Hematopoietic multipotent progenitor cell treated with erythropoietin and hydrocortisone succinate and interleukin-3 and kit ligand, for 15 days (in vitro differentiated cells): ENCODE measurements around the gene ATG4B.

ENCODE experiments used
- DNase-seq: peaks from one replicate; pipeline ENCODE4 v3.0.0-alpha.2; 2015; ENCODE audit warnings: low spot score

The ATG4B gene

GRCh38 chr2:241613017-241613780 is 24.3 kb upstream of the ATG4B start:
- DNase-seq, result no peak

GRCh38 chr2:241615041-241615440 is 22.5 kb upstream of the ATG4B start:
- no peak for DNase-seq

GRCh38 chr2:241615522-241616052 is 21.9 kb upstream of the ATG4B start:
- DNase-seq, result no peak

DNA sequence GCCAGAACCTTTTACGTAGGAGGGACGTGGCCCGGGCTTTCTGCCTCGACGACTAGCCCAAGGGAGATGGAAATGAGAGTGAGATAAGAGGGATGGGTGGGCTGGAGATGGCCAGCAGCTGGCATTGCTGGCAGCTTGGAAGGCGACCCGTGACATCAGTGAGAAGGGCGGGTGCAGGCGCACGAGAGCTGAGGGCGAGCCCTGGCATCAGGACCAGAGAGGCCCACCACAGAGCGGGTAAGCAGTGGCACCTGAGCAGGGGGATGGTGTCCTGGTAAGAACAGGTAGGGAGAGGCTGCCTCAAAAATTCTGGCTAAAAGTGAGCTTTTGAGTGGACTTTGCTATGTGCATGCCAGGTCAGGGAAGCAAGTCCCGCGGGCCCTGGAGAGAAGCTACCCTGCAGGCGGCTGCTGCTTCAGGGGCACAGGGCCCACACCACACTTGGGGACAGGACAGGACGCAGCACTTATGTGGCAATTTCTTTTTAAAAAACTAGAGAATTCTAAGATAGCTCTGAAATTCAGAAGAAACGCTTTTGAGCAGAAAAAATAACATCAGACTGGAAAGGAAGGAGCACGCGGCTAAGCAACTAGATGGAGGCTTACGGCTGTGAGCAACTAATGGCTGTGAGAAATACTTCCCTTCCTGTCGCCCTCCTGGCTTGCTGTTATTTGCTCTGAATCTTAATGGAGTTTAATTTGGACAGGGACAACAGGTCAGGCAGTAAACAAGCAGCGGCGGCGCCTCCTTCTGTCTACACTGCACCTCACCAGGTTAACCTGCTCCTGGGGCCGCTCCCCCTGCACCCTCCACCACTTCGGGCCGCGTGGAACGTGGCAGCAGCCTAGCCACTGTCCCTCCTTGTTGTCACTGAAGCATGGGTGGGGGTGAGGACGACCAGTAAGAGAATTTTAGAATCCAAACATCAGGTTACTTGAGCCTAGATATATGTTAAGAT is 21.0 kb upstream of the ATG4B start:
- DNase-seq, result no peak

DNA sequence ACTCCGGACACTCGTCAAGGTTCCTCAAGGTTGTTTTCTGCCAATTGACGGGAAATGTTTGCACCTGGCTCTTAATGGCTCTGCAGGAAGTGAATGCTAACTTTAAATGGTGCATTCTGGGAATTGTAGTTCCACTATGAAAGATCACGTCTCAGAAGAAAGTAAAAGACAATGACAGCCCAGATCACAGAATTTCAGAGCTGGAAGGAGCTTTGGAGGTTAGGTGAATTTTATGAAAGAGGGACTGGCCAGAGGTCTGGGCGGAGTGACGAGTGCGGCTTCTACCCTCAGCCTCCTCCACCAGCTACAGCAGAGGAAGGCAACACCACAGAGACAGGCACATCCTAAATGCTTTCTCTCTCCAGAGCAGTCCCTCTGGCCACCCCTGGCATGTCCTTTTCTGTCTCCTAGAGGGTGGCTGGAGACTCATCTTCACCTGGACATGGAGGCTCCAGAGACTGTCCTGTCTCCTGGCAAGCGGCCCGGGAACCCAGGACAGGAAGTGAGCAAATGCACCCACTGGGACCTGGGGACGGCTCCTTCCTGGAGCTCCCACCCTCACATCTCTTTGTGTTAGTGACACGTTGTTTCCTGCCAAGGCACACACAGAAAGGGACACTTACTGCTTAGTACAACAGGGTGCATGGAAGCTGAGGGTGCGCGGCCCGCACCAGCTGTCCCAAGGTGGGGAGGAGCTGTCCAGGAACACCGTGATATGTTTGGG is 19.9 kb upstream of the ATG4B start:
- no peak for DNase-seq

DNA sequence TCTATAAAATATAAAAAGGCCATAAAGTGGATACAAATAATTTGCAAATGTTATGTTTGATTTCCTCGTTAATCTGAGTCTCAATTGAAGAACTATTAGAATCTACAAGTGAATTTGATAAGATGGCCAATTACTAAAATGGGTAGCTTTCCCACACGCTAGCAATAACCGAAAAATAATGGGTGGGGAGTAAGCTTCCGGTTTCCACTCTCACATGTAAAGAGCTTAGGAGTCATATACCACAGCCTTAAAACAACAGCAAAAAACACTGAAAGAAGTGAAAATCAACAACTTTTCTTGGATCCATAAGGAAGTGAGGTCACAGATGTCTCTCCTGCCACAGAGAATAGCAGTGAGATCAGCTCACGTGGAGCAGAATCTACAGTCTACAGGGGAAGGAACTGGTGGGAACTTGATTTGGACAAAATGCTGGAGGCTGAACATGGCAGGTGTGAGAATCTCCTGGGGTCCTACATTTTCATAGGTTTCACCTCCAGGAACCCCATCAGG is 19.1 kb upstream of the ATG4B start:
- DNase-seq, result no peak

- DNase-seq, result no peak
Observed at GRCh38 chr2:241618829-241619228, 18.7 kb upstream of the ATG4B start.

DNA sequence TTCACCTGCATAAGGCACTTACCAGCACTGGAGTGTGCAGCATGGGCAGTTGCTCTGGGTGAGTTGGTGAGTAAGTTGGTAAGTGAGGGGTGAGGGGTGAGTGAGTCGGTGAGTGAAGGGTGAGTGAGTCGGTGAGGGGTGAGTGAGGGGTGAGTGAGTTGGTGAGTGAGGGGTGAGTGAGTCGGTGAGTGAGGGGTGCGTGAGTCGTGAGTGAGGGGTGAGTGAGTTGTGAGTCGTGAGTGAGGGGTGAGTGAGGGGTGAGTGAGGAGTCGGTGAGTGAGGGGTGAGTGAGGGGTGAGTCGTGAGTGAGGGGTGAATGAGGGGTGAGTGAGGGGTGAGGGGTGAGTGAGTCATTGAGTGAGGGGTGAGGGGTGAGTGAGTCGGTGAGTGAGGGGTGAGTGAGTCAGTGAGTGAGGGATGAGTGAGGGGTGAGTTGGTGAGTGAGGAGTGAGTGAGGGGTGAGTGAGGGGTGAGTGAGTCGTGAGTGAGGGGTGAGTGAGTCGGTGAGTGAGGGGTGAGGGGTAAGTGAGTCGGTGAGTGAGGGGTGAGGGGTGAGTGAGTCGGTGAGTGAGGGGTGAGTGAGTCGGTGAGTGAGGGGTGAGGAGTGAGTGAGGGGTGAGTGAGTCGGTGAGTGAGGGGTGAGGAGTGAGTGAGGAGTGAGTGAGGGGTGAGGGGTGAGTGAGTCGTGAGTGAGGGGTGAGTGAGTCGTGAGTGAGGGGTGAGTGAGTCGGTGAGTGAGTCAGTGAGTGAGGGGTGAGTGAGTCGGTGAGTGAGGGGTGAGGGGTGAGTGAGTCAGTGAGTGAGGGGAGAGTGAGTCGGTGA is 17.7 kb upstream of the ATG4B start:
- DNase-seq, result no peak

DNA sequence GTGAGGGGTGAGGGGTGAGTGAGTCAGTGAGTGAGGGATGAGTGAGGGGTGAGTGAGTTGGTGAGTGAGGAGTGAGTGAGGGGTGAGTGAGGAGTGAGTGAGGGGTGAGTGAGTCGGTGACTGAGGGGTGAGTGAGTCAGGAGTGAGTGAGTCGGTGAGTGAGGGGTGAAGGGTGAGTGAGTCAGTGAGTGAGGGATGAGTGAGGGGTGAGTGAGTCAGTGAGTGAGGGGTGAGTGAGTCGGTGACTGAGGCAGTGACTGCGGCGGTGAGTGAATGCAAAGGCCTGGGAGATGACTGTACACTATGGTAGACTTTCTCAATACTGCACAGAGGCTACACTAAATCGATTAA is 17.1 kb upstream of the ATG4B start:
- no peak for DNase-seq

DNA sequence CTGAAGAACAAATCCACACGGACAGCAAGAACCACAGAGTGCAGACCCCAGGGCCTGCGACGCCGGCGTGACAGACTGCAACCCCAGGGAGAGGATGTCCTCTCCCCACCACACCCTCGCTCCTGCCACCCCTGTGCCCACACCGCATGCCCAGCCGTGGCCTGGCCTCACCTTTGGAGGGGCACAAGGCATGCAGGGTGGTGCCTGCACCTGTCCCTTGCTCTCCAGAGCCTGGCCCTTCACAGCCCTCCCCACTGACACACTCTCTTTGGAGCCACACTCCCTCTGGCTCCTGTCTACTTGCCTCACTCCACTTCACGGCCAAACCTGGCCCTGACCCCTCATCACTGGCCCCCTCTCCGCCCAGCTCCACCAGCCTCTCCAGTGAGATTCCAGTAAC is 9.8 kb upstream of the ATG4B start:
- DNase-seq, result no peak

GRCh38 chr2:241629762-241630435 is 7.6 kb upstream of the ATG4B start:
- no peak for DNase-seq

DNA sequence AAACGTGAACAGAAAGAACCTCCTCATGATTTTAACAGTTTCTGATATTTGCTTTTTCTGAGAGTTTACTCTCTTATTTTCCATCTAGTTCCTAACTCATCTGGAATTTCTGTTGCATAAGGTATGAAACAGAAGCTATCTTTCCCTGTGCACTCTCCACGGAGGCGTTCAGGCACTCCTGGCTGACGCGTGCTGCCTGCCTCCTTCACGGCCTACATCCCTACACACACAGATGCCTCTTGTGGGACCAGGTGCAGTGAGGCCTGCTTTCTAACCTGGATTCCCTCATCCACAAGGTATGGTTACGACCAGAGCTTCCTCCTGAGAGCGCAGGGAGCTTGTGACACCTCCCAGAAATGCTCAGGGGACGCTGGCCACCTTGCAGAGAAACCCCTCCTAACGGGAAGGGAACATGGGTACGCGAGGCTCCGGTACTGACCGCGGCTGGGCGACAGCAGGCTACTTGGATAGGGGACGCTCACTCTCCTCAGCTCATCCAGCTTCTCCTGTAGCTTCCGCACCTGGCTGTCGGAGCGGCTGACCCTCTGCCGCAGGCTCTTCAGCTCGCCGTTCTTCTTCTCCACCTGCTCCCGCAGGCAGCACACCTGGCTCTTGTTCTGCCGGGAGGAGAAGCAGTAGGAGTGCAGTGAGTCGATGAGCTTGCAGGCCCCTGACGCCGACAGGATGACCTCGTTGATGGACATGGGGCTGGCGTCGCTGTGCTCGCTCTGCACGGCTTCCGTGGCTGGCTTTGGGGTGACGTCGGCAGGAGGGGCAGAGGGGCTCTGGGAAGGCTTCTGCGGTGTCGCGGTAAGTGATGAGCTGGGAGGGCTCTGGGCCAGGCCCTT is 4.8 kb upstream of the ATG4B start:
- no peak for DNase-seq

GRCh38 chr2:241633561-241633960 is 3.9 kb upstream of the ATG4B start:
- DNase-seq, result no peak

DNA sequence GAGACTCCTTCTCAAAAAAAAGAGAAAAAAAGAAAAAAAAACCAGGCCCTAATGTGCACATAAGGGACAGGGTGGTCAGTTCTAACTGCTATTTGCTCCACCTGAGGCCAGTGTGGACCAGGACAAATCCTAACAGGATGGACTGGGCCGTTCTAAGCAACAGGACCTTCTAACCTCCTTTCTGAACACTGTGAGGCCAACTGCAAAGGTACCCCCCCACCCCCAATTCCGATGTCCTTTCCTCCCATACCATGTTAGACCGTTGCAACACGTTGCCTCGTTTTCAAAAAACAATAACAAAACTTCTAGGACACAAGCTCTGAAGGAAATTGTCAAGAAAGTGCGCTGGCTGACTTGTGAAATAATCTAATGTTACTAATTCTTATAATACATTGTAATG is 1.7 kb upstream of the ATG4B start:
- no peak for DNase-seq

GRCh38 chr2:241636182-241637017 is 1.1 kb upstream of the ATG4B start:
- DNase-seq, result peak; percentile 38

DNA sequence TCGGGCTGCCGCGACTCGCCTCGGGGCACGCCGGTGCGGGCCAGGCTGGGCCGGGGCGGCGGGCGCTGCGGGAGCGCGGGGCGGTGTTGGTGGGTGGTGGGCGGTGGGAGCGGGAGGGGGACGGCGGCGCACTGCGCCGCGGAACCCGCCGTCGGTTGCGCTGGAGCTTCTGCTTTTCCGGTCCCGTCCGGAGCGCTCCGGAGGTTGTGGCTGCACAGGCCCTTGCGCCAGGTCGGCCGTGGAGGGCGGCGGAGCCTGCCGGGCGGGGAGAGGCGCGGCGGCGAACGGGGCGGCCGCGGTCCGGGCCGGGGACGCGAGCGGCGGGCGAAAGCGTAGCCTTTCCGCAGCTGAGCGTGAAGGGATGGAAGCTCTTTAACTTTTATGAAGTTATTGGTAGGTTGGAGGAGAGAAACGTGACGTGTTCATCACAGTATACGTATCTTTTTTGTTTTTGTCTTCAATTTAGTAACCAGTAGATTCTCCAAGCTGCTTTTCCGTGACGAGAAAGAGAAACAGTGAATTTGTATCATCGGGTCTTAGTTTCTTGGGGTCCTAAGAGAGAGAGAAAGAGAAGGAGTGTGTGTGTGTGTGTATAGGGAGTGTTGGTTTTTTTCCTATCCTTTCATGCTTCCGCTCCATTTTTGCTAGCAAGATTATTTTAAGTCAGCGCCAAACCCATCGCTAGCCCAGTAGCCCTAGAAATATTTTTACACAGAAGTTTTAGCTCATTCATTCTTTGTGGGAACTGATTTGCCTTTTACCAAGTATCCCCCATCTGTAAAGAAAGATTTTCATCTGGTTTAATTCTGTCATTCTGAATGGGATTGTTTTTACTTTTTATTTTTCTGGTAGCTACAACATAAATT is 535 bp downstream of the ATG4B start:
- peak; percentile 41 for DNase-seq

- no peak for DNase-seq
Observed at GRCh38 chr2:241638940-241639339, 1.4 kb downstream of the ATG4B start.

DNA sequence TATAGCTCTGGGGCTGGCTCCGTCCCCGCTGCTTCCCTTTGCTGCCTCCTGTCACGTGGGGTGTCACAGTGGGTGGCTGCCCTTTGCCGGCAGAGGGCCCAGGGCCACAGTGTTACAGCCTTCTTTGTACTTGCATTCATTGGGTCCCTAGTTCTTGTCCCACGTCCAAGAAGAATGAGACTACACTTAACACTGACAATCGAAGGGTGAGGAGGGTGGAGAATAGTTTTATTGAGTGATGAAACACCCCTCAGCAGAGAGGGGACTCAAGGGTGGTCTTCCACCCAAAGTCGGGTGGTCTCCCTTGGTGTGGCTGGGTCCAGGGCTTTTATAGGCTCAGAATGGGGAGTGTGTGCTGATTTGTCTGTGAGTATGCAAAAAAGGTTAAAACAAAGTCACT is 1.9 kb downstream of the ATG4B start:
- no peak for DNase-seq
